M059J (cell line): ENCODE data around the gene PLA2G3. TPM values are rescaled to one million over a fixed set of nuclear protein-coding genes. Genes with fewer than 3 reads are reported as not detected.

Experiments
- DNase-seq: peaks from one replicate; pipeline ENCODE4 v3.0.0-alpha.2; 2012; ENCODE audit warnings: low read depth
- total RNA-seq: library from RNA; depleted of rRNA; stranded (reverse); fragments of >200 nt; shearing (Covaris generic); gene quantifications from 2 replicates; pipeline ENCODE4 v1.2.3, GENCODE V29; 2014

The PLA2G3 gene
- total RNA-seq, 1 experiment from 2014 or later = not detected

GRCh38 chr22:31148488-31148887 lies 8.2 kb upstream of the PLA2G3 start:
- peak; percentile 5 for DNase-seq

DNA sequence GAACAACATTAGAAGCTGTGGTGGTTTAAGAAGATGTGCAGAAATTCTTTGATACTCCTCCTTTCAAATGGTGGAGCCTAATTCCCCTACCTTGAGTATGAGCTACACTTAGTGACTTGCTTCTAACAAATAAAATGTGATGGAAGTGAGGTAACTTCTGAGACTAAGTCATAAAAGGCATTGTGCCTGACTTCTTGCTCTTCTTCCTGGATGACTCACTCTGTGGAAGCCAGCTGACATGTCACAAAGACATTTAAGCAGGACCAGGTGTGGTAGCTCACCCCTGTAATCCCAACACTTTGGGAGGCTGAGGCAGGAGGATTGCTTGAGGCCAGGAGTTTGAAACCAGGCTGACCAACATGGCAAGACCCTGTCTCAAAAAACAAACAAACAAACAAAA lies 3.9 kb upstream of the PLA2G3 start:
- DNase-seq = peak; percentile 44

GRCh38 chr22:31143537-31143936 lies 3.2 kb upstream of the PLA2G3 start:
- no peak for DNase-seq

- no peak for DNase-seq
Measured at GRCh38 chr22:31143038-31143437, 2.7 kb upstream of the PLA2G3 start.

GRCh38 chr22:31142285-31142684 lies 2.0 kb upstream of the PLA2G3 start:
- DNase-seq = no peak

DNA sequence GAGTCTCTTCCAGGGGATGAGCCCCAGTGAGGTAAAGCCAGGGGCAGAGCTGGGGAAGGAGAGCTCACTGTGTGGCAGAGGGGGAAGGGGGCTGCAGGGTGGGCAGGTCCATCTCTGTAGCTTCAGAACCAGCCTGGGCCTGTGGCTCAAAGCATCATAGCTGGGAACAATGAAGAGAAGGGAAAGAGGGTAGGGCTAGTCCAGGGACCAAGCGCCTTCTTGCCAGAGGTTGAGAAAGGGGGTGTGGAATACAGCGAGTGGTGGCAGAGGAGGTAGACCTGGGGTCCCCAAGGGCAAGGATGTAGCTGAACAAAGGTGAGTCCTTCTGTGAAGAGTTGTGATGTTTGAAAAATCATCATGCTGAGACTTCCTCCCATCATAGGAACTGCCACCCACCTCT lies 1.2 kb upstream of the PLA2G3 start:
- DNase-seq = no peak

GRCh38 chr22:31140746-31141145 lies 438 bp upstream of the PLA2G3 start:
- DNase-seq = no peak

- DNase-seq = no peak
Measured at GRCh38 chr22:31139066-31139465, 1.2 kb downstream of the PLA2G3 start.

- no peak for DNase-seq
Measured at GRCh38 chr22:31138126-31138525, 2.2 kb downstream of the PLA2G3 start.

DNA sequence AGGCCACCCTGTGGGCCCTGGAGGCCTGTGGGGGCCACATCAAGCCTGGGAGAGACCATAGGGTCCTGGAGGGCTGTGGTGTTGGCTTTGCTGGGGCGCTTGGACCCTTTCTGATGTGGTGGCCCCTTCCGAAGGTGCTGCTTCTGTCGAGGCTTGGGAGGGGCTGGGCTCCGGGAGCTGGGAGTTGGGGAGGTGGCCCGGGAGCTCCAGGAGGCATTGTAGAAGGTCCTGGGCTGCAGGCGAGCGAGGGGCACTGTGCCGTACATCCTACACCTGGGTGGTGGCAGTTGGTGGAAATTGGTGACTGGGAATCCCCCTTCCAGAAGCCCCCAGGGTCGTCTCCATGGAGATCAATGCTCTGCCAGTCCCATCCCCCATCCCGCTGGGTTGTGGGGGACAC lies 2.6 kb downstream of the PLA2G3 start:
- no peak for DNase-seq

DNA sequence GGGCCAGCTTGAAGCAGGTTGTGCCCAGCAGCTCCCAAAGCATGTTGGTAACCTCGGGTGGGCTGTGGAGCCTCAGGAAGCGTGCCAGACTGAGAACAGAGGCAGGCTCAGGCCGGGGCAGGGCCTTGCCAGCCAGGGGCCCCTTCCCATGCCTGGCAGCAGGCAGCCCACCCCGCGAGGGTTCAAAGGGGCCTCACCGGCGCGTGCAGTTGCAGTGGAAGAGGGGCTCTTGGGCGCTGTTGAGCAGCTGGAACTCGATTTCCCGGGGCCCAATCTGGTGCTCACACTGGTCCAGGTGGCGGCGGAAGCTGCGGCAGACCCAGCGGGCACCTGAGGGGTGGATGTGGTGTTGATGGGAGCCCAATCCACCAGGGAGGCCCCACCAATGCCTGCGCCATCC lies 3.6 kb downstream of the PLA2G3 start:
- no peak for DNase-seq

DNA sequence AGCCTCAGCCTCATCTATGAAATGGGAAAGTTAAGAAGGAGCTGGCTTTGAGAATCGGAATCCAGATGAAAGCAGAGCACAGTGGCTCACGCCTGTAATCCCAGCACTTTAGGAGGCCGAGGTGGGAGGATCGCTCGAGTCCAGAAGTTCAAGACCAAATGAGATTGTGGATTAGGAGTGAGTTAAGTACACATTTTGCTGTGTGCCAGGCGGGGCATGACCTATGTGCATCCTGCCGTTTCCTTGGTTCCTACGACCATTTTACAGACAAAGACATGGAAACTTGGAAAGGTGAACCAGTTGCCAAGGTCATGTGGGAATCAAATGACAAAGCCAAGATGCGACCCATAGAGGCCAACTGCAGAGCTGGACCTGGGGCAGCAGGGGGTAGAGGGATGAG lies 4.2 kb downstream of the PLA2G3 start:
- no peak for DNase-seq

GRCh38 chr22:31135706-31136105 lies 4.6 kb downstream of the PLA2G3 start:
- DNase-seq = no peak

DNA sequence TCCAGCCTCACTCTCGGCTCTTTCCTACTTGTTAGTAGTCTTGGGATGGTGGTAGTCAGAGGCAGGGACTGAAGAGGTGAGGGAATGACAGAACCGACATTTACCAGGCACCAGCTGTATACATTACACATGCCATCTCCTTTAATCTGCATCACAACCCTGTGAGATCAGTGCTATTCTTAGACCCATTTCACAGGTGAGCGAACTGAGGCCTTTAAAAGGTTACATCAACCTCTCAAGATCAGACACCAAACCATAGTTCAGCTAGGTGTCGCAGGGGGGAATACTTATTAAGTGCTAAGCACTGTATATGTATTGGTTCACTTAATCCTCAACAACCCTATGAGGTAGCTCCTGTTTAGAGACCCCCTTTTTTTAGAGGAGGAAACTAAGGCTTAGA lies 5.6 kb downstream of the PLA2G3 start:
- no peak for DNase-seq

- no peak for DNase-seq
Measured at GRCh38 chr22:31133911-31134310, 6.4 kb downstream of the PLA2G3 start.

DNA sequence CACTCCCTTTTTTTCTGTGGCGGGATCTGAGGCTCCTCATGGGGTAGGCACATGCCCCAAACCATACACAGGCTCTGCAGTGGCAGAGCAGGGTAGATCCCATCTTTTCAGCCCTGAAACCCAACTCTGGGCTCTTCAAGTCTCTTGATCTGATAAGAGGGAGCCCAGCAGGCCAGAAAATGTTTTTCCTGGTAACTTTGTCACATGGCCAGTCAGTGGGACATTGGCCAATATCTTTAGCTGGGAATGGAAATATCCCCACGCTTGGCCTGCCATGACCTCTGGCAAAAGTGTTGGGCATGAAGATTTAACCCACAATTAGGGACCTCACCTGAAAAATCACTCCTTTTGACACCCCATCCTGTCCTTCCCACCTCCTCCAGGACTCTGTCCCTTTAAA lies 9.4 kb downstream of the PLA2G3 start:
- DNase-seq = no peak

- DNase-seq = no peak
Measured at GRCh38 chr22:31128156-31128555, 12.2 kb downstream of the PLA2G3 start.

GRCh38 chr22:31127181-31127772 lies 13.0 kb downstream of the PLA2G3 start:
- no peak for DNase-seq

- no peak for DNase-seq
Measured at GRCh38 chr22:31126869-31127175, 13.5 kb downstream of the PLA2G3 start.

DNA sequence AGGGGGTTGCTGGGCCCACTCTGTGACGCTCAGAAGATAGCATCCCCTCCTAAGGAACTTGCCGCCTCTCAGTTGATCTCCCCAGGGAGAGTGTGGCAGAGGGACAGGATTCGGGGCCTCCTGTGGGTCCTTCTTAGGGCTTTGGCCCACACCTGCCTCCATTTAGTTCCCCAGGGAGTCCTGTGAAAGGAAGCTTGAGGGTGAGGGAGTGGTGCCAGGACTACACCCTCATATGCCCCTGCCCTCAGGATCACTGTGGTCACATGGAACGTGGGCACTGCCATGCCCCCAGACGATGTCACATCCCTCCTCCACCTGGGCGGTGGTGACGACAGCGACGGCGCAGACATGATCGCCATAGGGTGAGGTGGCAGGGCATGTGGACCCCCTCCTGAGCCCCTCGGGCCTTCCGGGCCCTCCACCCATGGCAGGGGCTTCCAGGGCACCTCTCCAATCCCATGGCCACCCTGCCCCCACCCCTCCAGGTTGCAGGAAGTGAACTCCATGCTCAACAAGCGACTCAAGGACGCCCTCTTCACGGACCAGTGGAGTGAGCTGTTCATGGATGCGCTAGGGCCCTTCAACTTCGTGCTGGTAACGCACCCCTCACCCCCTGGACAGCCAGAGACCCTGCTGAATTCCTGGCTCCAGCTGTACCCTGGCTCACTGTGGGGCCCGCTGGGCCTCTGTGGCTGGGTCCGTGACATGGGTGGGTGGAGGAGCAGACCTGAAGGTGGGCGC lies 14.0 kb downstream of the PLA2G3 start:
- DNase-seq = no peak

GRCh38 chr22:31125521-31126117 lies 14.7 kb downstream of the PLA2G3 start:
- no peak for DNase-seq

DNA sequence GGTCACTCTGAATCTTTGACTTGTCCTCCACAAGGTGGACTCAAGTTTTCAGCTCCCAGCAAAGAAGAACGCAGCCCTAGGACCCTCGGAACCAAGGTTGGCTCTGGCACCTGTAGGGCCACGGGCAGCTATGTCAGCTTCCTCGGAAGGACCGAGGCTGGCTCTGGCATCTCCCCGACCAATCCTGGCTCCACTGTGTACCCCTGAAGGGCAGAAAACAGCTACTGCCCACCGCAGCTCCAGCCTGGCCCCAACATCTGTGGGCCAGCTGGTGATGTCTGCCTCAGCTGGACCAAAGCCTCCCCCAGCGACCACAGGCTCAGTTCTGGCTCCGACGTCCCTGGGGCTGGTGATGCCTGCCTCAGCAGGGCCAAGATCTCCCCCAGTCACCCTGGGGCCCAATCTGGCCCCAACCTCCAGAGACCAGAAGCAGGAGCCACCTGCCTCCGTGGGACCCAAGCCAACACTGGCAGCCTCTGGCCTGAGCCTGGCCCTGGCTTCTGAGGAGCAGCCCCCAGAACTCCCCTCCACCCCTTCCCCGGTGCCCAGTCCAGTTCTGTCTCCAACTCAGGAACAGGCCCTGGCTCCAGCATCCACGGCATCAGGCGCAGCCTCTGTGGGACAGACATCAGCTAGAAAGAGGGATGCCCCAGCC lies 15.4 kb downstream of the PLA2G3 start:
- no peak for DNase-seq

- DNase-seq = no peak
Measured at GRCh38 chr22:31124290-31124689, 16.0 kb downstream of the PLA2G3 start.
